NCI-H187 (cell line): ENCODE measurements around the gene NOTCH2.
"Not testable (repeated sequence)": the region's sequence is repeated elsewhere in the genome, so short reads cannot be mapped to it uniquely, and the experiment has no call there.

Source experiments
- DNase-seq, 2 experiments: peaks; one replicate each; lab custom pipeline; 2025; lab: John Stamatoyannopoulos, UW

NOTCH2 gene

GRCh38 chr1:120069067-120069919 is at the start of gene NOTCH2:
Gene NOTCH2, minus strand, starts transcription at chr1:120069662. Its CDS starts 256 bp downstream, at chr1:120069406.
- DNase-seq: not testable (repeated sequence)

DNA sequence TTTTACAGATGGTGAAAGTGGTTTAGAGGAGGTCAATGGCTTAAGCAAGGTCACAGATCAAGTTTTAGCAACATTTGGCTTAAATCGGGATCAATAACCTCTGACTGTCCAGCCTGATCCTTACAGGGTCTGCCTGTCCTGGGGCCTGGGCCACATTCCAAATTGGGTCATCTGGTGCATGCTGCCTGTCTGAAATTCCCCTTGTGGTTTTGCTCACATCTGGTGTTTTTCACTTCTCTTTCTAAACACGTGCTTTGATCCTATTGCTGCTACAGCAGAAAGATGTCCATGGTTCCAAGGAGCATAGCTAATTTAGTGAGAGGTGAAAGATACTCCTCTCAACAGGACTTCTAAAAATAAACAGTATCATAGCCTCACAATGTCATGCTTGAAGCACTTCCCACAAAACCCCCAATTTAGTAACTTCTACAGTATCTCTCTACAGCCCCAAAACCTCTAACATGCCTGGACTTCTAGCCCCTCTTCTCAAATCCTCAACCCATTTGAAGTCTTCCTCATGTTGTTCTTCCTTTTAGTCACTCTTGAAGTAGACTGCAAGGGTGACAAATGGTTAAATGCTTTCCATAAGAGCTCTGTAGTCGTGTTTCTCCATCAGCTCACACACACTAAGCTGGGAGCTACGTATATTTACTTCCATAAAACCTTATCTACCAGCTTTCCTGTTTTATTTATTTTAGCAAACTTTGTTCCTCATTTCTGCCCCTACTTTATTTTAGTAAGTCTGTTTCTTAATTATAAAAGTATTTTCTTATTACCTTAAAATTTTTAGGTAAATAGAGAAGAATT is 48.1 kb upstream of the NOTCH2 start:
- DNase-seq: not testable (repeated sequence)

DNA sequence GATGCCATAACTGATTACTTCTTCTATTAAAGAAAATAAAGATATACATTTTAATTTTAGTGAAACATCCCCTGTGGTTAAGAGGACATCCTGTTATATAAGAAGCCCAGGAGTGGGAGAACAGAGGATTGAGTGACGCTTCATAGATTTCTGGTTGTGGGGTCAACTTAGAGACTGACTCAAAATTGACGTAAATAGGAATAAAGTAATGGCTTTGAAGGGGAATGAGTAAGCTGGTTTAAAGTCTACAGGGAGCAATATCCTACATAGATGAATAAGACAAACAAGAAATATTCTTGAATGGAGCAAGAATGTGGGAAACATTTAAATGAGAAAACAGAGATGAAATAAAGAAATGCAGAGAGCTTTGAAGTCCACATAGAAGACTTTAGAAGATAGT is 46.6 kb upstream of the NOTCH2 start:
- not testable (repeated sequence) for DNase-seq

GRCh38 chr1:120113134-120113533 is 43.7 kb upstream of the NOTCH2 start:
- DNase-seq: not testable (repeated sequence)

- not testable (repeated sequence) for DNase-seq
Observed at GRCh38 chr1:120112212-120112611, 42.8 kb upstream of the NOTCH2 start.

GRCh38 chr1:120111771-120112170 is 42.3 kb upstream of the NOTCH2 start:
- not testable (repeated sequence) for DNase-seq

- DNase-seq: not testable (repeated sequence)
Observed at GRCh38 chr1:120111008-120111407, 41.5 kb upstream of the NOTCH2 start.

GRCh38 chr1:120109656-120110055 is 40.2 kb upstream of the NOTCH2 start:
- not testable (repeated sequence) for DNase-seq

DNA sequence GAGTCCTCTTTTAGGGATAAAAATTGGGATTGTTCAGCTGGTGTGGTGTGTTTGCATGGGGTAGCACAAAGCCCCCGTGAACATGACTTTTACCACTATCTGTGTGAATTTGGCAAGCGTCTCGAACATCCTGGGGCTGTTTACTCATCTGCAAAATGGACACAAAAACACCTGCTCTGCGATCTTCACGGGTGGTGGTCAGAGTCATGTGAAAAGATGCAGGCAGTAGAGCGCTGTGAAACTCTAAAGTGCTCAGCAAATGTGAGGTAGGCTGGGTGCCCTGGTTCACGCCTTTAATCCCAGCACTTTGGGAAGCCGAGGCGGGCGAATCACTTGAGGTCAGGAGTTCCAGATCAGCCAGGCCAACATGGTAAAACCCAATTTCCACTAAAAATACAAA is 39.7 kb upstream of the NOTCH2 start:
- not testable (repeated sequence) for DNase-seq

GRCh38 chr1:120105288-120105687 is 35.8 kb upstream of the NOTCH2 start:
- not testable (repeated sequence) for DNase-seq

GRCh38 chr1:120103768-120104167 is 34.3 kb upstream of the NOTCH2 start:
- not testable (repeated sequence) for DNase-seq

DNA sequence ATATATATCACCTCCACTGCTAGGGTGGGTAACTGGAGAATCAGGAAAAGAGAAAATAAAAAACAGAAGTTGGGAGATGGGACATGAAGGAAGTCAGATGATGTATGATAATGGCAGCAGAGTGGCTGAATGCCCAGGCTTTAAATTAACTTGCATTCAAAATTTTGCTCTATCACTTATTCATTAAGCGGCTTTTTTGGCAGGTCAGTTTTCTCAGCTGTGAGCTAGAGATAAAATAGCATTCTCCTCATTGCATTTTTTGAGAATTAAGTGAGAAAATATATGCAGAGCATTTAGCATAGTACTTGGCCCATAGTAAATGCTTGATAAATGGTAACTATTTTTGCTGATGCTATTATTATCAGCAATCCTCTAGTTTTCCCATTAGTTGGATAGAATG is 32.1 kb upstream of the NOTCH2 start:
- not testable (repeated sequence) for DNase-seq

- DNase-seq: not testable (repeated sequence)
Observed at GRCh38 chr1:120100590-120100989, 31.1 kb upstream of the NOTCH2 start.

DNA sequence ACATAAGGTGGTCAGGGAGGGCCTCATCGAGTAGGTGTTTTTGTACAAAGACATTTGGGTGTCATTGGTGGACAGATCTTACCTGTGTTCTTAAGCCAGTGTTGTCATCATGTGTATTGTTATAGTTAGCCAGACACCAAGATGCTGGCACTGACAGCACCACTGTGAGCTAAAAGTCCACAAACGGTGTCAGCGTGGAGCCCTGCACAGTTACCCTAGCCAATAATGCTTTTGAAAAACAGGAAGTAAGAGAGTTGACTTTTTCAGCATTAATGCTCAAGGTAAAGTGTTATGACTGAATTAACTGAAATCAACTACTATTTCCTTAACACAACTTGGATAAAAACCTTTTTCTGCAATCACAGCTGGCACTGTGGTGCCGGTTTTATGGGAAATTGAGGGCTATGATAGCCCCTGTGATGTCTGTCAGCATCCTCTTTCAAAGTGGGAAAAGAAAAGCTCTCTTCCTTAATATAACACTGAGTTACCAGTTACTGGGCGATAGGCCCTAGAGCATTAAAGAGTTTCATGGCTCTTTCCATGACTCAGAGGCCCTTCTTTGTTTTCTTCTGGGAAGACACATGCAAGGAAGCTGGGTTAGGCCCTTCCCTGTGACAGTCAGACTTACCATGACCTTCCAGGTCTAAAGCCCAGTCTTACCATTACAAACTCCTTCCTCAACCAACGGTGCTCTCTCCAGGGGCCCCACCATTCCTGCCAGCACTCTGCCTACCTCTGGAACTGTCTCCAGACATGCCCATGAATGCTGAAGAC is 29.7 kb upstream of the NOTCH2 start:
- not testable (repeated sequence) for DNase-seq

DNA sequence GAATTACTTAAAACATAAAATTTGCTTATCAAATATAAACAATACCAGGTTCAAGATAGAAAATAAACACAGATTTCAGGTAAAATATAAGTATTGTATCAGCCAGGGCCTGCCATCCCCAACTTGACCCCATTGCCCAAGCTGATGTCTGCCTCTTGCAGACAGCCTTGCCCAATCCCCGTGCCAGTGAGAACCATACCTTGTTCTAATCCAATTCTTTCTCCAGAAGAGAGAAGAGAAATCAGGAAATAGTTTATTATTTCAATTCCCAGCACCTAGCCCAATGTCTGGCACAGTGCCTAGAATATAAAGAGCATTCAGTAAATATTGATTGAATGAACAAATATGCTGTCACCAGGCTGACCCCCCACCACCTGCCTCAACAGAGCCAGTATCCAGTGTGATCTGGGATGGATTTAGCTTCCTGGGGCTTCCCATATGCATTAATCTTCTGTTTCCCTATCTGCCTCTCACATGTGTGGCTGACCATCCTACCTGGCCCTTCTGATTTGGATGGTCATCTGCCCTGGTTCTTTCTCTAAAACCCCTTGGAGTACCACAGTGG is 27.6 kb upstream of the NOTCH2 start:
- DNase-seq: not testable (repeated sequence)

GRCh38 chr1:120093548-120094181 is 24.2 kb upstream of the NOTCH2 start:
- not testable (repeated sequence) for DNase-seq

DNA sequence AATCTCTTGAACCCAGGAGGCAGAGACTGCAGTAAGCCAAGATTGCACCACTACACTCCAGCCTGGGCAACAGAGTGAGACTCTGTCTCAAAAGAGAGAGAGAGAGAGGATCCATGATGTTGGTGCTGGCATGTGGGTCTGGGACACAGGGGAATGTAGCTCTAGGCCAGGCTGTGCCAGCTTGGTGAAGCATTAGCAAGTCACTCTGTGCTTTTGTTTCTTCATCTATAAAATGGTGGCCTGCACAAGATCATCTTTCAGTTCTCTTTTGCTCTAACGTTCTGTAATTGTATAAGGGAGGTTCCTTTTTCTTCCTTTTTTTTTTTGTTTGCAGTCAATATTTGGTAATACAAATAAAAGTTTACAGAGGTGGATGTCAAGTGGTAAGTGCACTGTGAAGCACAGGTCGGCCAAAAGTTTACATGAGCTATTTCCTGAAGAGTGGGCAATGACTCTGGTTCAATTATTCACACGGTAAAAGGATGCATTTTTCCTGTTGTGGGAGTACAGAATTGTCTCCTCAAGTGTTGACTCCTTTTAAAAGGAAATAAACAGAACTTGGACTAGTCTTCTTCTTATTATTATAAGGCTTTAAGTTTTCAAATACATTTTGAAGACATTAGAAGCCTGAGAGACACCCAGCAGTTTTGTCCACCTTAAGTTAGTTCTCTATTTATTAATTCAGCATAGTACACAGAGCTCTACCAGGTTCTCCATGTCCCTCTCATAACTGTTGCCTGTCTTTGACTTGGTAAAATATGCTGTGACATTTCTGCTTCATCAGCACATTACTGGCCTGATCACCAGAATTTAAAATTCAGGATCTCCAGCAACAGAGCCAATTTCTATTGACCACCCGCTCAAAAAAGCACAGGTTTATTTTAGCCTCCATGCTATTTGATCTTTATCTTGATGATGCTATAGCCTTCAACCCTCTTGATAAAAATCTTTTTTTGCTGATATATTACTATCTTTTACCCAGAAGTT is 23.1 kb upstream of the NOTCH2 start:
- DNase-seq: not testable (repeated sequence)

- not testable (repeated sequence) for DNase-seq
Observed at GRCh38 chr1:120090830-120091229, 21.4 kb upstream of the NOTCH2 start.

DNA sequence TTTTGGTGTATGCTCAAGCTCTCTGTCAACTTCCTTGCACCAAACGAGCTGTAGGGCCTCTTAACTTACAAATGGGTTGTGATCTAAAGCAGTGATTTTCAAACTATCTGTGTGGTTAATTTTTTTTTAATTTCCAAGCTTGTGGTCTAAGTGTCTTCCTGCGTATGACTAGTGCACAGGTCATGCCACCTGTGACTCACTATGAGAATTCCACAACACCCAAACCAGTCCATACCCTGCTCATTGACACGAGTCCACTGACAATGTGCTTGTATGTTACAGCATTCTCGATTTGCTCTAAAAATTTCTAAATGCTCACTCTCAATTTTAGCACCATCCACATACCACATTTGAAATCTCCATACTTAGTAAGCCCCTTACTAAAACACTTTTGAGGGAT is 18.5 kb upstream of the NOTCH2 start:
- not testable (repeated sequence) for DNase-seq

- not testable (repeated sequence) for DNase-seq
Observed at GRCh38 chr1:120069920-120070214, 405 bp upstream of the NOTCH2 start.
